NT2/D1 (cell line): ENCODE measurements around the gene KCNJ9.

Experiments used
- SUZ12 ChIP-seq: IDR thresholded peaks from 2 replicates; pipeline ENCODE4 v1.6.1; 2011; ENCODE audit not compliant: insufficient read length, insufficient read depth; ENCODE audit errors: extremely low read depth
- YY1 ChIP-seq: IDR thresholded peaks from 2 replicates; pipeline ENCODE4 v1.6.1; 2011; ENCODE audit not compliant: insufficient read length, insufficient read depth
- ZNF274 ChIP-seq: IDR thresholded peaks from 2 replicates; pipeline ENCODE4 v1.6.1; 2011; ENCODE audit warnings: mild to moderate bottlenecking, low read depth, low read length

GRCh38 chr1:160108888-160109662 is 27.7 kb downstream of the KCNJ9 start:
- TF ChIP-seq YY1 (no peak), ZNF274 (no peak), SUZ12 (no peak)
